GM12878 (cell line): Measurements from ENCODE around the gene SOWAHD. TPM values are rescaled to one million over a fixed set of nuclear protein-coding genes. Genes with fewer than 3 reads are reported as not detected.
"Not testable (repeated sequence)": the region's sequence is repeated elsewhere in the genome, so short reads cannot be mapped to it uniquely, and the experiment has no call there.

Experiments used
- ATAC-seq: fragments of 200-7000 bp; cut with Tn5 transposase; 3 replicates; pipeline ENCODE4 v1.9.1; 2020; ENCODE audit warnings: mild to moderate bottlenecking, moderate library complexity
- BruUV-seq: library from RNA; stranded (reverse); fragments of 400-500 nt; replicated peaks from 2 replicates; lab custom pipeline; 2021; lab: Mats Ljungman, UMichigan
- CTCF ChIA-PET: fragments of 300-600 bp; sonication (Branson Sonifier 250); formaldehyde crosslinking; extraction: SDS; loops from one replicate; lab custom pipeline; 2021; ENCODE audit warnings: inconsistent platforms; lab: Yijun Ruan, JAX
- POLR2A ChIA-PET: fragments of 350-600 bp; formaldehyde crosslinking; extraction: SDS; loops from one replicate; lab custom pipeline; 2021; ENCODE audit warnings: inconsistent platforms; lab: Charles Lee
- RAD21 ChIA-PET: fragments of 300-600 bp; sonication (Branson Sonifier 250); formaldehyde crosslinking; loops from one replicate; lab custom pipeline; 2023; ENCODE audit warnings: antibody characterized with exemption; ENCODE audit not compliant: unreplicated experiment; lab: Charles Lee
- SMC1A ChIA-PET: fragments of 300-600 bp; sonication (Branson Sonifier 250); formaldehyde crosslinking; loops from one replicate; lab custom pipeline; 2023; ENCODE audit not compliant: unreplicated experiment, uncharacterized antibody; lab: Charles Lee
- DNase-seq: peaks from one replicate; pipeline ENCODE4 v3.0.0-alpha.2; 2011; ENCODE audit warnings: low read depth, low spot score
- FAIRE-seq: peaks from 3 replicates; lab custom pipeline; 2011; peaks lifted over from hg19 to GRCh38; lab: Jason Lieb, UNC
- H2AFZ ChIP-seq: 2 replicates; pipeline ENCODE4 v1.6.0; 2011; ENCODE audit warnings: low read depth, low read length, control low read depth; ENCODE audit not compliant: control insufficient read depth
- H3K27ac ChIP-seq: 2 replicates; pipeline ENCODE4 v1.5.1; 2011; ENCODE audit warnings: control low read depth; ENCODE audit not compliant: control insufficient read depth, insufficient read depth
- H3K27me3 ChIP-seq, 2 experiments: replicated peaks in 1 of 2; 2 replicates each; pipeline versions ENCODE4 v1.6.0 to v1.6.1; 2011; ENCODE audit warnings: low read length in 1 of 2; ENCODE audit not compliant: control insufficient read depth in 2 of 2, insufficient read depth in 2 of 2
- H3K36me3 ChIP-seq, 2 experiments: 2 replicates each; pipeline ENCODE4 v1.5.1; 2011; ENCODE audit warnings: low read length in 1 of 2; ENCODE audit not compliant: control insufficient read depth in 2 of 2, insufficient read depth in 2 of 2
- H3K4me1 ChIP-seq: 2 replicates; pipeline ENCODE4 v1.6.1; 2011; ENCODE audit warnings: mild to moderate bottlenecking, low read length, moderate library complexity, mixed read lengths; ENCODE audit not compliant: control insufficient read depth, insufficient read depth
- H3K4me2 ChIP-seq: 2 replicates; pipeline ENCODE4 v1.6.0; 2011; ENCODE audit warnings: control low read depth; ENCODE audit not compliant: control insufficient read depth, insufficient read depth
- H3K4me3 ChIP-seq: fragments of 200-600 bp; sonication (generic); 2 replicates; pipeline ENCODE4 v1.5.1; 2016
- H3K79me2 ChIP-seq: 2 replicates; pipeline ENCODE4 v1.6.0; 2011; ENCODE audit warnings: low read length; ENCODE audit not compliant: control insufficient read depth, insufficient read depth
- H3K9ac ChIP-seq: 2 replicates; pipeline ENCODE4 v1.8.0; 2011; ENCODE audit warnings: low read length, control low read depth, mixed read lengths; ENCODE audit not compliant: control insufficient read depth, insufficient read depth
- H3K9me3 ChIP-seq: replicated peaks from 3 replicates; pipeline ENCODE4 v1.5.1; 2011; ENCODE audit warnings: mild to moderate bottlenecking, low read length; ENCODE audit not compliant: control insufficient read depth, insufficient read depth
- H4K20me1 ChIP-seq: 2 replicates; pipeline ENCODE4 v1.6.0; 2011; ENCODE audit not compliant: control insufficient read depth, insufficient read depth
- ATF7 ChIP-seq: fragments of 450-650 bp; IDR thresholded peaks from 2 replicates; pipeline ENCODE4 v1.6.1; 2016; ENCODE audit warnings: low read depth, mild to moderate bottlenecking
- DPF2 ChIP-seq: fragments of 450-650 bp; IDR thresholded peaks from 2 replicates; pipeline ENCODE4 v1.6.1; 2017; ENCODE audit warnings: mild to moderate bottlenecking
- EGR1 ChIP-seq, 2 experiments: IDR thresholded peaks; 1 replicate in 1 of 2; 2 replicates in 1 of 2; pipeline ENCODE4 v1.6.1; 2011 to 2012; ENCODE audit warnings: low read depth in 2 of 2, low read length in 2 of 2, borderline replicate concordance in 1 of 2, mild to moderate bottlenecking in 1 of 2, moderate library complexity in 1 of 2
- FOXK2 ChIP-seq: fragments of 450-650 bp; IDR thresholded peaks from 2 replicates; pipeline ENCODE4 v1.6.1; 2017; ENCODE audit warnings: mild to moderate bottlenecking, moderate library complexity
- IKZF1 ChIP-seq: fragments of 450-650 bp; conservative IDR thresholded peaks from 2 replicates; pipeline ENCODE4 v1.6.1; 2017; ENCODE audit warnings: antibody characterized with exemption, mild to moderate bottlenecking
- IKZF2 ChIP-seq, 2 experiments: fragments of 450-650 bp; IDR thresholded peaks; 2 replicates each; pipeline ENCODE4 v1.6.1; 2017; ENCODE audit warnings: mild to moderate bottlenecking in 2 of 2, moderate library complexity in 2 of 2
- MEF2B ChIP-seq: fragments of 450-650 bp; IDR thresholded peaks from 2 replicates; pipeline ENCODE4 v1.6.1; 2018; ENCODE audit warnings: mild to moderate bottlenecking, moderate library complexity; ENCODE audit not compliant: partially characterized antibody, poor library complexity, severe bottlenecking
- MTA3 ChIP-seq: IDR thresholded peaks from 2 replicates; pipeline ENCODE4 v1.6.1; 2012; ENCODE audit warnings: low read length, inconsistent platforms, borderline replicate concordance
- SMARCA5 ChIP-seq: fragments of 450-650 bp; IDR thresholded peaks from 2 replicates; pipeline ENCODE4 v1.6.1; 2017; ENCODE audit warnings: mild to moderate bottlenecking
- ZNF384 ChIP-seq: IDR thresholded peaks from 2 replicates; pipeline ENCODE4 v1.6.1; 2012; ENCODE audit warnings: low read depth, mild to moderate bottlenecking, low read length, improper control_type of control experiment, borderline replicate concordance
- WGBS: methylation state at CpG from one replicate; pipeline ENCODE4 v1.1.6; 2016; ENCODE audit warnings: low lambda C conversion rate; ENCODE audit not compliant: insufficient replicate concordance, insufficient coverage; ENCODE audit errors: missing lambda C conversion rate; 5-methylcytosine and 5-hydroxymethylcytosine counted together
- in situ Hi-C: fragments of 300-500 bp; cut with MboI; formaldehyde crosslinking; loops from 9 replicates; pipeline ENCODE4 v1.14.3; 2018; ENCODE audit warnings: mixed read lengths
- intact Hi-C: fragments of 100-400 bp; cut with micrococcal nuclease; formaldehyde crosslinking; loops from one replicate; pipeline ENCODE4 v1.14.2; 2022; ENCODE audit not compliant: unreplicated experiment
- polyA plus RNA-seq, 11 experiments: library from polyadenylated mRNA; depleted of rRNA in 4 of 11; unstranded in 6 of 11; stranded (reverse) in 5 of 11; fragments of >200 nt; fragmentation: Nextera tagmentation in 4 of 11; fragmentation: Illumina TruSeq in 1 of 11; extraction: Ambion mirVana in 4 of 11; extraction: Trizol in 1 of 11; gene quantifications; 1 replicate in 1 of 11; 2 replicates in 10 of 11; pipeline versions ENCODE4 v1.2.1 to v1.2.3, GENCODE V29; 2011 to 2016; ENCODE audit warnings: inconsistent platforms in 2 of 11, missing spikeins in 2 of 11, low read depth in 1 of 11
- total RNA-seq, 4 experiments: library from RNA; depleted of rRNA in 3 of 4; stranded (reverse); fragments of >200 nt in 3 of 4; fragmentation: Illumina TruSeq in 1 of 4; extraction: Trizol in 1 of 4; gene quantifications; 2 replicates each; pipeline versions ENCODE4 v1.2.1 to v1.2.3, GENCODE V29; 2013 to 2021

SOWAHD gene
- total and polyA plus RNA-seq, 10 of the 15 experiments (the other 5 are each of a cell fraction or from before 2014, with no cell fraction given), result 0.27 to 7.4 (median 2.6) TPM

DNA sequence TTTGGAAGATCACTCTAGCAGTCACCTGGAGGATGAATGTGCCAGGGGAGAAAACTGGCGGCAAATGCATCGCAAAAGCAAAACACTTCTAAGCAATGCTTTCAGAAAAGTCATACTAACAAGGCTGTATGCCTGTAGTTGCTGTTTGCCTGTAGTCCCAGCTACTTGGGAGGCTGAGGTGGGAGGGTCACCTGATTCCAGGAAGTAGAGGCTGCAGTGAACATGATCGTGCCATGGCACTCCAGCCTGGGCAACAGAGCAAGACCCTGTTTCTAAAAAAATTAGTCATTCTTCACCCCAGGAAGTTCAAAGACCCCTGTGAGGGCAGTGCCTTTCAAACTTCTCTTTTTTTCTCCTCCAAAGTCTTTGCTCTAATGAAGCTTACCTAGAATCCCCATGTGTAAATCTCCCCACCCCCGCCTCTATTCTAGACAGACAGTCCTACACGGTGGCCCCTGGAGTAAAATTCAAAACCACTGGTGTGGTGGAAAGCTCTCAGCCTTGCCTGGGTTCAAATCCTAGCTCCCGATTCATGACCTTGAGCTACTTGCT, 5.5 kb downstream of the SOWAHD start:
- DNase-seq (no peak), FAIRE-seq (no peak), ATAC-seq (peak; percentile 28)
- H3K36me3 ChIP-seq, result no peaks in the 10 kb centered on the region
- 18% methylated on average over 6 of the region's 6 CpGs for WGBS
- H3K79me2 ChIP-seq, result no peaks in the 10 kb centered on the region; the same call in 1 of the 2 replicates
- no TSS peak for BruUV-seq
- H3K27ac ChIP-seq, result no peak overlapping the region
- H2AFZ ChIP-seq, result no peak overlapping the region
- H3K4me3 ChIP-seq, result no peak overlapping the region
- H3K27me3 ChIP-seq, result no peaks in the 10 kb centered on the region
- H4K20me1 ChIP-seq, result no peaks in the 10 kb centered on the region
- no peak overlapping the region for H3K9ac ChIP-seq
- TF ChIP-seq ATF7, result 0 out of 2 replicates have a peak, but pooled peaks have one; percentile 12
- 0 out of 3 replicates have a peak, but pooled peaks of 1 of the 2 experiments have one; percentile 17 for TF ChIP-seq EGR1 (IDR thresholded peaks at IDR 0.05; ENCODE audit: borderline replicate concordance in 1 of 2, low read depth in 2 of 2, low read length in 2 of 2)
- TF ChIP-seq DPF2, result 0 out of 2 replicates have a peak, but pooled peaks have one; percentile 9
- TF ChIP-seq MEF2B, result peak; percentile 22
- 0 out of 2 replicates have a peak, but pooled peaks have one; percentile 19 for TF ChIP-seq ZNF384
- peak; percentile 19 to 31; a peak in 1 of 4 replicates for TF ChIP-seq IKZF2 (IDR thresholded peaks at IDR 0.05)
- TF ChIP-seq SMARCA5, result peak; percentile 42; the same call in 1 of the 2 replicates
- TF ChIP-seq FOXK2, result no peak
- 0 out of 2 replicates have a peak, but pooled peaks have one; percentile 22 for TF ChIP-seq IKZF1
- no peak for TF ChIP-seq MTA3
- ChIA-PET SMC1A (interaction anchor here (0.6 to 2.3 kb wide), 13 partner anchors 9 to 185 kb away, joined by 3 to 27 read pairs (median 4); partner anchors contain the start of gene NKRF), CTCF (interaction anchor here (0.8 to 4.0 kb wide), 15 partner anchors 8 to 247 kb away, joined by 3 to 22 read pairs (median 5); no protein-coding TSS in a partner anchor), POLR2A (interaction anchor here (0.6 to 2.5 kb wide), 9 partner anchors 9 to 265 kb away, joined by 3 to 21 read pairs (median 4); partner anchors contain the start of gene RPL39), RAD21 (interaction anchor here (0.7 to 12.8 kb wide), 9 partner anchors 10 to 161 kb away, joined by 3 to 128 read pairs (median 7); partner anchors contain the start of gene RPL39)
- no peaks in the 10 kb centered on the region; the same call in 2 of the 3 replicates for H3K9me3 ChIP-seq
- intact Hi-C loops (no loop called here), in situ Hi-C loops (no loop called here)
- no peak overlapping the region for H3K4me2 ChIP-seq
- H3K4me1 ChIP-seq, result peaks cover 13% of the 10 kb centered on the region

DNA sequence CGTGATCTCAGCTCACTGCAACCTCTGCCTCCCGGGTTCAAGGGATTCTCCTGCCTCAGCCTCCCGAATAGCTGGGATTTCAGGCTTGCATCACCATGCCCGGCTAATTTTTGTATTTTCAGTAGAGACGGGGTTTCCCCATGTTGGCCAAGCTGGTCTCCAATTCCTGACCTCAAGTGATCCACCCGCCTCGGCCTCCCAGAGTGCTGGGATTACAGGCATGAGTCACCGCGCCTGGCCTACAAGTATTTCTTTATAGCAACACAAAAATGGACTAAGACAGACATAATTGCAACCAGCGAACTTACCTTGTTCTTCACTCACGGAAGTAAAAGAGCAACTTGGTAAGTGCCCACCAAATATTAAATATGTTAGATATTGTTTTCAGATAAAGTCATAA, 10.0 kb downstream of the SOWAHD start:
- DNase-seq, H3K79me2 ChIP-seq, ATAC-seq, H3K9ac ChIP-seq, BruUV-seq, intact Hi-C loops, H3K27me3 ChIP-seq, FAIRE-seq, H3K36me3 ChIP-seq, H3K4me3 ChIP-seq, H4K20me1 ChIP-seq, H3K9me3 ChIP-seq, in situ Hi-C loops, H3K27ac ChIP-seq, POLR2A ChIA-PET, H3K4me2 ChIP-seq, H3K4me1 ChIP-seq, SMC1A ChIA-PET, H2AFZ ChIP-seq: not testable (repeated sequence)
- CTCF ChIA-PET, result interaction anchor here (1.7 kb wide), 1 partner anchor 11 kb away, joined by 3 read pairs; no protein-coding TSS in a partner anchor
- RAD21 ChIA-PET, result interaction anchor here (0.9 kb wide), 1 partner anchor 11 kb away, joined by 3 read pairs; no protein-coding TSS in a partner anchor
- 81% methylated on average over 11 of the region's 11 CpGs for WGBS
